ENCODE data around the gene CLMP. TPM values are rescaled to one million over a fixed set of nuclear protein-coding genes. Genes with fewer than 3 reads are reported as not detected.
A peak's percentile ranks its signal among the peaks of the same experiment; 100 is the strongest.

CLMP gene
- polyA plus RNA-seq, 3 donors = 0.33 TPM; not detected in 2

GRCh38 chr11:123241294-123241693, 46.2 kb upstream of the CLMP start:
- no peaks in the 10 kb centered on the region for H3K36me3 ChIP-seq (replicated peaks in 1 of 2; ENCODE audit: control insufficient read depth in 1 of 2, insufficient read depth in 2 of 2, low read length in 2 of 2)
- Mint-ChIP-seq H3K27ac (no peak overlapping the region), H3K9me3 (peaks cover 0 to 2% (median 0%) of the 10 kb centered on the region in 7 donors), H3K4me1 (peaks cover 6% of the 10 kb centered on the region), H3K36me3 (no peaks in the 10 kb centered on the region), H3K27me3 (ENCODE audit: low read depth in 3 of 3) (peaks cover 1 to 8% (median 2%) of the 10 kb centered on the region in 3 donors), H3K4me3 (no peak overlapping the region)
- H2AFZ ChIP-seq (ENCODE audit: insufficient read depth, low read depth, low read length, poor library complexity, severe bottlenecking) = no peak overlapping the region
- no peak overlapping the region for H3K4me2 ChIP-seq (replicated peaks; ENCODE audit: extremely low read depth, low read length, poor library complexity, severe bottlenecking)
- no peak overlapping the region for H3K9ac ChIP-seq (ENCODE audit: insufficient read depth, low read length, poor library complexity, severe bottlenecking)
- H3K27ac ChIP-seq (ENCODE audit: low read depth in 1 of 2, low read length in 2 of 2) = no peak overlapping the region
- no peaks in the 10 kb centered on the region for H3K27me3 ChIP-seq (ENCODE audit: control insufficient read depth in 2 of 2, insufficient read depth in 2 of 2, low read length in 2 of 2)
- intact Hi-C loops (cut with micrococcal nuclease) = no loop called here
- no peak for DNase-seq
- no peaks in the 10 kb centered on the region for H3K79me2 ChIP-seq (ENCODE audit: insufficient read depth, low read length)
- H3K4me1 ChIP-seq (ENCODE audit: control insufficient read depth in 1 of 2, insufficient read depth in 2 of 2, low read length in 2 of 2) = no peaks in the 10 kb centered on the region
- H4K20me1 ChIP-seq (ENCODE audit: insufficient read depth, low read length) = no peaks in the 10 kb centered on the region
- TF ChIP-seq, protein P1, sequence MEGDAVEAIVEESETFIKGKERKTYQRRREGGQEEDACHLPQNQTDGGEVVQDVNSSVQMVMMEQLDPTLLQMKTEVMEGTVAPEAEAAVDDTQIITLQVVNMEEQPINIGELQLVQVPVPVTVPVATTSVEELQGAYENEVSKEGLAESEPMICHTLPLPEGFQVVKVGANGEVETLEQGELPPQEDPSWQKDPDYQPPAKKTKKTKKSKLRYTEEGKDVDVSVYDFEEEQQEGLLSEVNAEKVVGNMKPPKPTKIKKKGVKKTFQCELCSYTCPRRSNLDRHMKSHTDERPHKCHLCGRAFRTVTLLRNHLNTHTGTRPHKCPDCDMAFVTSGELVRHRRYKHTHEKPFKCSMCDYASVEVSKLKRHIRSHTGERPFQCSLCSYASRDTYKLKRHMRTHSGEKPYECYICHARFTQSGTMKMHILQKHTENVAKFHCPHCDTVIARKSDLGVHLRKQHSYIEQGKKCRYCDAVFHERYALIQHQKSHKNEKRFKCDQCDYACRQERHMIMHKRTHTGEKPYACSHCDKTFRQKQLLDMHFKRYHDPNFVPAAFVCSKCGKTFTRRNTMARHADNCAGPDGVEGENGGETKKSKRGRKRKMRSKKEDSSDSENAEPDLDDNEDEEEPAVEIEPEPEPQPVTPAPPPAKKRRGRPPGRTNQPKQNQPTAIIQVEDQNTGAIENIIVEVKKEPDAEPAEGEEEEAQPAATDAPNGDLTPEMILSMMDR (IDR thresholded peaks at IDR 0.05) = no peak
- WGBS (ENCODE audit: insufficient coverage) = 100% methylated on average over 1 of the region's 1 CpG
- H3K4me3 ChIP-seq (replicated peaks in 1 of 3; ENCODE audit: low read depth in 2 of 3, low read length in 3 of 3) = no peak overlapping the region
- no peaks in the 10 kb centered on the region for H3K9me3 ChIP-seq (replicated peaks in 1 of 2; ENCODE audit: control insufficient read depth in 1 of 2, insufficient read depth in 1 of 2, low read length in 2 of 2)

GRCh38 chr11:123239191-123240150, 44.4 kb upstream of the CLMP start:
- no peak overlapping the region for H3K9ac ChIP-seq (ENCODE audit: insufficient read depth, low read length, poor library complexity, severe bottlenecking)
- TF ChIP-seq, protein P1 (IDR thresholded peaks at IDR 0.05) = no peak
- no peak overlapping the region for H3K4me3 Mint-ChIP-seq
- H3K9me3 Mint-ChIP-seq = peaks cover 0 to 2% (median 0%) of the 10 kb centered on the region in 7 donors
- no peaks in the 10 kb centered on the region for H4K20me1 ChIP-seq (ENCODE audit: insufficient read depth, low read length)
- no peaks in the 10 kb centered on the region for H3K36me3 Mint-ChIP-seq
- no peak for DNase-seq
- no peak overlapping the region for H3K4me2 ChIP-seq (replicated peaks; ENCODE audit: extremely low read depth, low read length, poor library complexity, severe bottlenecking)
- H3K4me3 ChIP-seq (replicated peaks in 1 of 3; ENCODE audit: low read depth in 2 of 3, low read length in 3 of 3) = no peak overlapping the region
- no peak overlapping the region for H2AFZ ChIP-seq (ENCODE audit: insufficient read depth, low read depth, low read length, poor library complexity, severe bottlenecking)
- H3K9me3 ChIP-seq (replicated peaks in 1 of 2; ENCODE audit: control insufficient read depth in 1 of 2, insufficient read depth in 1 of 2, low read length in 2 of 2) = no peaks in the 10 kb centered on the region
- H3K36me3 ChIP-seq (replicated peaks in 1 of 2; ENCODE audit: control insufficient read depth in 1 of 2, insufficient read depth in 2 of 2, low read length in 2 of 2) = no peaks in the 10 kb centered on the region
- no peak overlapping the region for H3K27ac ChIP-seq (ENCODE audit: low read depth in 1 of 2, low read length in 2 of 2)
- H3K4me1 ChIP-seq (ENCODE audit: control insufficient read depth in 1 of 2, insufficient read depth in 2 of 2, low read length in 2 of 2) = no peaks in the 10 kb centered on the region
- H3K79me2 ChIP-seq (ENCODE audit: insufficient read depth, low read length) = no peaks in the 10 kb centered on the region
- H3K27me3 ChIP-seq (ENCODE audit: control insufficient read depth in 2 of 2, insufficient read depth in 2 of 2, low read length in 2 of 2) = no peaks in the 10 kb centered on the region
- peaks cover 0 to 5% (median 1%) of the 10 kb centered on the region in 3 donors for H3K27me3 Mint-ChIP-seq (ENCODE audit: low read depth in 3 of 3)
- H3K4me1 Mint-ChIP-seq = peaks cover 6% of the 10 kb centered on the region
- intact Hi-C loops (cut with micrococcal nuclease) = no loop called here
- peak overlapping the region in 1 of 7 donors; percentile 15 for H3K27ac Mint-ChIP-seq
- WGBS (ENCODE audit: insufficient coverage) = 94% methylated on average over 6 of the region's 15 CpGs
